ENCODE results near the gene ATXN1.
"Not testable (repeated sequence)": the region's sequence is repeated elsewhere in the genome, so short reads cannot be mapped to it uniquely, and the experiment has no call there.

Gene ATXN1

DNA sequence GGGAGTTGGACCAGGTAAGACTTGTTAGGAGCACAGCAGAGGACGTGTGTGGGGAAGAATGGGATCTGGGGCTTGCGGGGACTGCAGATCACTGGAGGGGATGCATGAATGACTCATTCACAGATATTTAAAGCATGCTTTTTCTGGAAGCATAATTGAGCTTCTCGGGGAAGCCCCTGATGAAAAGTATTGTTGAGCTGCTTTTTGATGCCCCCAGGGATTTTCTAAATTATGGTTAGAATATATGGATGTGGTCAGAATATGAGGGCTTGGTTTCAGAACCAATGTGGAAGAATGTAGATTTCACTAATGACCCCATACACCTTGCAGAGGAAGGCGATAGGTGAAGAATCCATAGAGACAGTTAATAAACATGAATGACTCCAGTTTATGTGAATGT lies 486.8 kb downstream of the ATXN1 start:
- DNase-seq (ENCODE audit: low spot score) = no peak

DNA sequence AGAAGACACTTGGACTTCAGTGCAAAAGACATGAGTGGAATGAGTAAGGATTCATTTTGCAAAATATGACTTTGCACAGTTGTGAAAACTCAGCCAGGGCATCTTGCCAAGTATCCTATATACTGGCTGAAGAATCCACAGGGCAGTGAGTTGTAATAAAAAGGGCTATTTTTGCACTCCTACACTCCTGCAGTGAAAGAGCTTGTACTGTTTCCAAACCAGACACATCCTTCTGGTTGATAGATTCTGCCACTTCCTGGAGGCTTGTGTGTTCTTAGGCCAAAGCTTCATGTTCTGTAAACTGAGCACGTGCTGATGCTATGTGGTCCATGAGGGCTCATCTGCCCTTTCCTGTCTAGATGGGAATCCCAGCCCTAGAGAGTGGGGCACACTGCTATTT lies 488.0 kb downstream of the ATXN1 start:
- no peak for DNase-seq (ENCODE audit: low spot score)

DNA sequence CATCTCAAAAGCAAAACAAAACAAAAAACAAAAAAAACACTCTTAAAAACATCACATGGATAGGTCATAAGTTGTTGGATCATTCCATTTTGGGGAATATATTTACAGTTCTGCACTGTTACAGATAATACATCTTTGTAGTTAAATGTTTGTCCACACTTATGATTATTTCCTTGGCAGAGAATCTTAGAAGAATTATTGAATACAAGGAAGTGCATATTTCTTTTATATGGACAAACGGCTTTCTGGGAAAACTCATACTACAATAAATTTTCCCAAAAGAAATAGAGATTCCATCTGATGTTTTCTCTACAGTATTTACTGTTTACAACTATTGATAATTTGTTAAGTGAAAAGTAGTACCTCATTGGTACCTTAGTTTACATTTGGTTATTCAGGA lies 489.1 kb downstream of the ATXN1 start:
- no peak for DNase-seq (ENCODE audit: low spot score)

- DNase-seq (ENCODE audit: low spot score) = no peak
Measured at GRCh38 chr6:16271428-16271827, 489.8 kb downstream of the ATXN1 start.

DNA sequence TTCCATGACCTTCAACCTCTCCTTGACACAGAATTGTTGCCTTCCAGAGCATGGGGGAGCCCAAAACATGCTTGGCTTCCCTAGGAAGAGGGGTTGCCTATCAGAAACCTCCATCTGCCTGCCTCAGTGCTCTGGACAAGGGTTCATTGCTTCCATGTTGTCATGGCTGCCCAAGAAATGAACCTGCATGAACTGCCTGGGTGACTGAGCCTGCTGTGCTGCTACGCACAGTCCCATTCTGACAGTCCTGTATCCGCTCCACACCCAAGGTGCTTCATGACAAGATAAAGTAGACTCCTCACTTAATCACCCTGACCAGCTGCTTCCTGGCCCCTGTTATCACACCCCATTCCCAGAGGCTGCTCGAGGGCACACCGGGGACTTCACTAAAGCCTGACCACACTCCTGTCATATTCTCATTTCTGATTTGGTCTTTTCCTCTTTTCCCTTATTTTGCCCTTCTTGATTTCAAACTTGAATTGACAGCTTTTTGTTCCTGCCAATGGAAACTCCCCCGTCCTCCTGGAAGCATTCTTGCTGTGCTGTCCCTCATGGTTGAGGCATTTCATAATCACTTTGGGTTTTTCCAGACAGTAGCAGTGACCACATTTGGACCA lies 491.0 kb downstream of the ATXN1 start:
- DNase-seq (ENCODE audit: low spot score) = no peak

GRCh38 chr6:16269442-16270070 lies 491.7 kb downstream of the ATXN1 start:
- not testable (repeated sequence) for DNase-seq (ENCODE audit: low spot score)

DNA sequence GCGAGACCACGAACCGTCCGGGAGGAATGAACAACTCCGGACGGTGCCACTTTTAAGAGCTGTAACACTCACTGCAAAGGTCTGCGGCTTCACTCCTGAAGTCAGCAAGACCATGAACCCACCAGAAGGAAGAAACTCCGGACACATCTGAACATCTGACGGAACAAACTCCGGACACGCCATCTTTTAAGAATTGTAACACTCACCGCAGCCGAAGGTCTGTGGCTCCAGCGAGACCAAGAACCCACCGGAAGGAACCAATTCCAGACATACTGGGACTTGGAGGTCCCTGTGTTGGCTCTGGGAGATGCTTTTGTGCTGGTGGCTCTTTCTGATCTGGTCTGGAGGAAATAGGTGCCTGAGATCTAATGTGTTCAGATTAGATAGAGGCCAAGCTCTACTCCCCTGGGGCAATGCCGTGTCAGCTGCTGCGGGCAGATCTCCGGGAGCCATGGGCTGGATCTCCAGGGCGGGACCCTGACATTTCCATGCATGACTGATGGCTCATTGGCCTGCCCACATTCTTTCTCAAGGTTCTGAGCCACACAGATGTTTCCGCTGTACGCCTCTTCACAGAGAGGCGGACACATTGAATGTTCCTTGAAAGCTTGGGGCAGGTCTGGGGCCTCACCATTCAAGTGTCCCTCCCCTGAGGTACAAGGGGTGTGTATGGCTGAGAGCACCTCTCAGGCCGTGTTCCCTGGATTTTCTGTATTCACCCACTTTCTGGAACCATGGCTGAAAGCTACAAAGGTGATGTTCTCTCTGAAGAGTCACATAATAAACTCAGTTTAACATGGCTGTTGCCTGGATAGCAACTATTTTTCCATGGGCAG lies 493.6 kb downstream of the ATXN1 start:
- no peak for DNase-seq (ENCODE audit: low spot score)

DNA sequence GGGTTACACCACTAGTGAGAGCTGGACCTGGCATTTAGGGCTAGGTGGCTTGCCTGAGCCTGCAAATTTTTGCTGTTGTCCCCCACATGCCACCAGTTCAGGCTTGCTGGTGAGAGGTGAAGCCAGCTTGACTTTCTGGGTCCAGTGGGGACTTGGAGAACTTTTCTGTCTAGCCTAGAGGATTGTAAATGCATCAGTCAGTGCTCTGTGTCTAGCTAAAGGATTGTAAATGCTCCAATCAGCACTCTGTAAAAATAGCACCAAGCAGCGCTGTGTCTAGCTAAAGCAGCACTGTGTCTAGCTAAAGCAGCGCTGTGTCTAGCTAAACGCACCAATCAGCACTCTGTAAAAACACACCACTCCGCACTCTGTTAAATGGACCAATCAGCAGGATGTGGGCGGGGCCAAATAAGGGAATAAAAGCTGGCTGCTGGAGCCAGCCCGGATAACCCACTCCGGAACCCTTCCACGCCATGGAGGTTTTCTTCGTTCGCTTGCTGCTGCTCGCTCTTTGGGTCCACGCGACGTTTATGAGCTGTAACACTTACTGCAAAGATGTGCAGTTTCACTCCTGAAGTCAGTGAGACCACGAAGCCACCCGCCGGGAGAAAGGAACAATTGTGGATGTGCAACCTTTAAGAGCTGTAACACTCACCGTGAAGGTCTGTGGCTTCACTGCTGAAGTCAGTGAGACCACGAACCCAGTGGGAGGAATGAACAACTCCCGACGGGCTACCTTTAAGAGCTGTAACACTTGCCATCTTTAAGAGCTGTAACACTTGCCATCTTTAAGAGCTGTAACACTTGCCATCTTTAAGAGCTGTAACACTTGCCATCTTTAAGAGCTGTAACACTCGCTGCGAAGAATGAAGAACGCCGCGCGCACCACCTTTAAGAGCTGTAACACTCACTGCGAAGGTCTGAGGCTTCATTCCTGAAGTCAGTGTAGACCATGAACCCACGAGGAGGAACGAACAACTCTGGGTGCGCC lies 495.6 kb downstream of the ATXN1 start:
- DNase-seq (ENCODE audit: low spot score) = no peak

- no peak for DNase-seq (ENCODE audit: low spot score)
Measured at GRCh38 chr6:16264785-16265184, 496.5 kb downstream of the ATXN1 start.

DNA sequence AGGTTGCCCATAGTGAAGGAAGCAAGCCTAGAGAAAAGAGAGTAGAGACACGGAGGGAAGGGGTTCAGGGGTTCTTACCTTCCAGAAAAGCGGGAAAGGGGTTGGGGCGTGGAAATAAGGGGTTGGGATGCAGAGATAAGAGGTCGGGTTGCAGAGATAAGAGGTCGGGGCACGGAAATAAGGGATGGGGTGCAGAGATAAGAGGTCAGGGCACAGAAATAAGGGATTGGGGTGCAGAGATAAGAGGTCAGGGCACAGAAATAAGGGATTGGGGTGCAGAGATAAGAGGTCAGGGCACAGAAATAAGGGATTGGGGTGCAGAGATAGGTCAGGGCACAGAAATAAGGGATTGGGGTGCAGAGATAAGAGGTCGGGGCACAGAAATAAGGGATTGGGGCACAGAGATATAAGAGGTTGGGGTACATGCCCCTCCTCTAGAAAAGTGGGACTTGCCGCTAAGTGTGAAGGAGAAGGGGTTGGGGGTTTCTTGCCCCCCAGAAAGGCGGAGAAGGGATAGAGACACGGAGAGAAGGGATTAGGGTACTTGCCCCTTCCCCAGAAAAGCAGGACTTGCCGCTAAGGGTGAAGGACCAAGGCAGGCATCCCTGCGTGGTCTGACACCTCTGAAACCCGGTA lies 497.7 kb downstream of the ATXN1 start:
- DNase-seq (ENCODE audit: low spot score) = not testable (repeated sequence)

DNA sequence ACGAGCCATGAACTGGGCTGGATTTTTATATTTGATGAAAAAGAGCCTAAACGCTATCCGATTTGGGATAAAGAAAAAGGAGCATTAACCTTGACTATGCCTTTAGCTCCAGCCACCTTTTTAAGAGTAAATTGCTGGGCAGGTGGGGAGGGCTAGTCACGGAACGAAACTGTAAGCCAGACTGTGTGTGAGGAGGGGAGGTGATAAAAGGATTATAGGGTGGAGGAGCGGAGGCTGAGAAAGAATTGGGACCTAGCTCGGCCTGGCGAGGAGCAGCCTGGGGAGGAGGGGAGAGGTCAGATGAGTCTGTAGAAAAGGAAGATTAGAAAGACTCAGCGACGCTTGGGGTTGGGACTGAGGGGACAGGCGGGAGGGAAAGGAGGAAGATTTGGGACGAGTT lies 498.5 kb downstream of the ATXN1 start:
- not testable (repeated sequence) for DNase-seq (ENCODE audit: low spot score)

DNA sequence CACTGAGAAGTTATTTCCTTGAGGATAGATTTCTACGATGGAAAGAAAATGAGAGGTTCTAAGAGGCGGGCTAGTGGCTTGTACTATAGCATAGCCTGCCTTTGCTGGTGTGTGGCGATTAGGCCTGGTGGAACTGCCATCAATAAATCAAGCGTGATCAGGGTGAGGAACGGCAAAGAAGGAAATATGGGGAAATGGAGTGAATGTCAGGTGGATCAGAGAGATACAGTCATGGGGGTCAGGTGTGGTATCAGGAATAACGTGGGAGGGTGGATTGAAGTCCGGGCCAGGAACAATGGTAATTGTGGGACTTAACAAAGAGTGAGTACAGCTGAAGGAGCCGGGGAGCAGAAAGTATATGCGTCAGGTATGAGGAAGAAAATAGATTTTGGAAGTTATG lies 500.7 kb downstream of the ATXN1 start:
- DNase-seq (ENCODE audit: low spot score) = not testable (repeated sequence)

- not testable (repeated sequence) for DNase-seq (ENCODE audit: low spot score)
Measured at GRCh38 chr6:16259604-16260003, 501.7 kb downstream of the ATXN1 start.

DNA sequence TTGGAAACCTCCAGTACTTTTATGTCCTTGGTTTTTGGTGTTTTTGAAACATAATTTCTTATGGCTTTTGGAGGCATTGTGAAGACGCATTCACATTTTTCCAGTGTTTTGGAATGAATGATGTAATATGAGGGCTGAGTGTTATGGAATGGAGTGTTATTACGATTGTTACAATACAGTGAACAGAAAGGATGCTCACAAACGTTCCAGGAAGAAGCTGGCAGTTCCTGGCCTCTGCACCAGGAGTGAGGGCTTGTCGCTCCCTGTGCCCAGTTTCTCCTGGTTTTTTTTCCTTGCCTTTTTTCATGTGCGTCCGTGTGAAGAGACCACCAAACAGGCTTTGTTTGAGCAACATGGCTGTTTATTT lies 502.6 kb downstream of the ATXN1 start:
- DNase-seq (ENCODE audit: low spot score) = no peak

DNA sequence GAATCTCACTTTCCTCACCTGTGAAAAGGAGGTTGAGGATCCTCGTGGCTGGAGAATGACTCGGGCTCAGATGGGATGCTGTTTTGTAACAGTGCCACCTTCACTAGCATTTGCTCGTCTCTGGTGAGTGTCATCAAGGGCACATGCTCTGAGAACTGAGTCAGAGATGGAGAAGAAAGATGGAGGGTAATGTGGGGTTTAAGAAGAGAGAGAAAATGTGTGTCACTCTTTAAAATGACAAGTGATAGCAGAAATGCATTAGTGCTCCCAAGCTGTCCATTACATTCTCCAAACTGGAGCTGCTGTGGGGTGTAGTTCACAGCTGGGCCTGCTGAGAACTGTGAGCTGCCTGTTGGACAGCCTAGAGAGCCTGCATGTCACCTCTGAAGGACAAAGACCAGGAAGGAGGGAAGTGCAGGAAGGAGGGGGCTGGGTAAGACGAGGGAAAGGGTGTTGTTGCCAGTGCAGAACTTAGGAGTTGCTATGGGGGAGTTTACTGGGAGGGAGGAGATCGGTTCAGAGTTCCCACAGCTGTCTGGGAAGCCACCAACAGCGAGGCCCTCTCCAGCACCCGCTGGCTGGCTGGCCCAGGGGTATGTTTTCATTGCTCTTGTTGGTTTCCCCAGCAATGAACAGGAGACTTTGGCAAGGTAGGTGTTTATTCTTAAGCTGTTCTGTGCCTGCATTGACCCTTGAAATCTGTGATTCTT lies 503.1 kb downstream of the ATXN1 start:
- no peak for DNase-seq (ENCODE audit: low spot score)

- no peak for DNase-seq (ENCODE audit: low spot score)
Measured at GRCh38 chr6:16256781-16257180, 504.5 kb downstream of the ATXN1 start.

DNA sequence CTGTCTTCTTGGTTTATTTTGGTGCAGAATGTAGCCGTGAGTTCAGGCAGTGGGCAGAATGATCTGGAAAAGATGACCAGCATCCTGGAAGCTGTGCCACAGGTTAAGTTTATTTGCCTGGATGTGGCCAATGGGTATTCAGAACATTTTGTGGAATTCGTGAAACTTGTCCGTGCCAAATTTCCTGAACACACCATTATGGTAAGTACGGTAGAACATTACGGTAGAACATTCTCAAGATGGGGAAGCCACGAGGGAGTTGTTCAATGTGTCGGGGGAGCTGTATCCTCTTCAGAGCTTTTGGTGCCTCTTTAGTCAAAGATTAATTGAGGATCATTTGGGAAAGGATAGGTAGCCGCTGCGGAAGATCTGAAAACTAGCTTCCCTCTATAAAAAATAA lies 506.7 kb downstream of the ATXN1 start:
- DNase-seq (ENCODE audit: low spot score) = no peak

DNA sequence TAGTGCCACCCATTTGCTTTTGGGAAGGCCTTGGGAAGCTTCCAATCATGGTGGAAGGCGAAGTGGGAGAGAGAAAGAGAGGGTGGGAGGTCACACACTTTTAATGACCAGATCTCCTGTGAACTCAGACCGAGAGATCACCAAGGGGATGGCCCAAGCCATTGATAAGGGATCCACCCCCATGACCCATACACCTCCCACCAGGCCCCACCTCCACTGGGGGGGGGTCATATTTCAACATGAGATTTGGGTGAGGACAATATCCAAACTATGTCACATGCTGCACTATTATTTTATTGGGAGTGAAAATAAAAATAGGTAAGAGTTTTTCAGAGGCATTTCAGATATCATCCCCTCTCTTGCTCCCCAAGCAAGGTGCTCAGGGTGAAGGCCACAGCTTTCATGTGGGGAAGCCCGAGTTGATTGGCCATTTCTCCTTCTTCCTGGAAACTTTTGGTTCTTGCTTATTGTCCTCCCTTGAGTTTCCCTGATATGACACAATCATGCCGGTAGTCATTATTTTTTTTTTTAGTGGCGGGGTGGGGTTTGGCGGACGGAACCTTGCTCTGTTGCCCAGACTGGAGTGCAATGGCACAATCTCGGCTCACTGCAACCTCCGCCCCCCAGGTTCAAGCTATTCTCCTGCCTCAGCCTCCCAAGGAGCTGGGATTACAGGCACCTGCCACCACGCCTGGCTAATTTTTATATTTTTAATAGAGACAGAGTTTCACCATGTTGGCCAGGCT lies 507.7 kb downstream of the ATXN1 start:
- no peak for DNase-seq (ENCODE audit: low spot score)

GRCh38 chr6:16252686-16253299 lies 508.5 kb downstream of the ATXN1 start:
- DNase-seq (ENCODE audit: low spot score) = no peak

- no peak for DNase-seq (ENCODE audit: low spot score)
Measured at GRCh38 chr6:16251706-16252105, 509.6 kb downstream of the ATXN1 start.
